OCI-M1 (cell line): ENCODE data around the gene IFNAR2.
A peak's percentile ranks its signal among the peaks of the same experiment; 100 is the strongest.
"Not testable (repeated sequence)": the region's sequence is repeated elsewhere in the genome, so short reads cannot be mapped to it uniquely, and the experiment has no call there.

ENCODE experiments used
- DNase-seq: peaks from one replicate; lab custom pipeline; 2025; lab: John Stamatoyannopoulos, UW

IFNAR2 gene

DNA sequence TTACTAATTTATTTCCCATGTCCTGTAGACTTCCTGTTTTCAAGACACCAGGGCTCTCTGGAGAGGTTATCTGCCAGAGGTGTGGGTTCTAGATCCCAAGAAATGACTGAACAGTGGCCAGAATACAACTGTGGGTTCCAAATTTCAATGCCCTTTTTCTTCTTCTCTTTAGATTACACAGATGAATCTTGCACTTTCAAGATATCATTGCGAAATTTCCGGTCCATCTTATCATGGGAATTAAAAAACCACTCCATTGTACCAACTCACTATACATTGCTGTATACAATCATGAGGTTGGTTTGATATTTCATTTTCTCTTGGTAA, 15.0 kb downstream of the IFNAR2 start:
- DNase-seq, result peak; percentile 84

DNA sequence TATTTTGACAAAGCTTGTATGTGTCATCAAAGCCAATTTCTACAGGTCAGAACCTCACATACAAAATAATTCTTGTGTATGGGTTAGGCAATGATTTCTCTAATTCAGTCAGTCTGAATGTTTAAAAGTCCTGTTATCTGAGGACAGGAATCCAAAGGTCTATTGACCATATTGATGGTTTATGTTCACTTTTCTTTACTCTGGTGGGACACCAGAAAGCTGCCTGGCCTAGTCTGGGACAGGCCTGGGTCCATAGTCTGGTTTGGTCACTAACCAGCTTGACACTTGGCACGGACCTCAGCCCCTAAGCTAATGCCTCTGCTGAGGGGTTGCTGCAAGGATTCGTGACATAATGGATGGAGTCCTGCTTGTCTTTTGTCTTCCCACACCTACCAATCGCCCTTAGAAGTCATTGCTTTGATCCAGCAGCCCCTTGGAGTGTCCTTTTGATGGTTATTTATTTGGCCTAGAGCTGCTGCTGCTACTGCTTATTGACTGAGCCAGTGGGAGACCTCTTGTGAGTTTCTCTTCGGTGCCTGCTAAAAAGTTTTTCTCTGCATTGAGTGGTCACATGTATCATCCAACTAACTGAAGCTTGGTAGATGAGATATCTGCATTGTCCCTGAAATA, 15.7 kb downstream of the IFNAR2 start:
- DNase-seq, result no peak

DNA sequence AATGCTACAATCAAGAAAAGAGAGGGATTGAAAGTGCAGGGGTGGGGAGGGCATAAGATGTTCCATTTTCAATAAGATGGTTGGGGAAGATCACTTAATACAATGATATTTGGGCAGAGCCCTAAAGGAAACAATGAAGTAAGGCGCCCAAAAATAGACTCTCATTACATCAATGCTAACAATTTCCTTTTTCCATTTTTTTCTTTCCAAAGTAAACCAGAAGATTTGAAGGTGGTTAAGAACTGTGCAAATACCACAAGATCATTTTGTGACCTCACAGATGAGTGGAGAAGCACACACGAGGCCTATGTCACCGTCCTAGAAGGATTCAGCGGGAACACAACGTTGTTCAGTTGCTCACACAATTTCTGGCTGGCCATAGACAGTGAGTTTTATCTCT, 16.8 kb downstream of the IFNAR2 start:
- DNase-seq, result no peak

DNA sequence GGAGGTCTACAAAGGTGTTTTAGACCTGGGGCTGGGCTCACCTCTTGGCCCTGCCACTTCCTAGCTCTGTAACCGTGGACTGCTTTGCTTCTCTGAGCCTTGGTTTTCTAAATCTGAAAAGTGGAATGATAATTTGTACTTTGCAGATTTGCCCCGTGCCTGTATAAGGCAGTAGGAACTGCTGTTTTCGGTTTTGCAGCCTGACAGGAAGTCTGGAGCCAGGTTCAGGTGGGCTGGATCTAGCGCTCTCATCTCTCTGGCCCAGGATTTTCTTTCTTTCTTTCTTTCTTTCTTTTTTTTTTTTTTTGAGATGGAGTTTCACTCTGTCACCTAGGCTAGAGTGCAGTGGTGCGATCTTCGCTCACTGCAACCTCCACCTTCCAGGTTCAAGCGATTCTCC, 17.2 kb downstream of the IFNAR2 start:
- DNase-seq, result no peak

DNA sequence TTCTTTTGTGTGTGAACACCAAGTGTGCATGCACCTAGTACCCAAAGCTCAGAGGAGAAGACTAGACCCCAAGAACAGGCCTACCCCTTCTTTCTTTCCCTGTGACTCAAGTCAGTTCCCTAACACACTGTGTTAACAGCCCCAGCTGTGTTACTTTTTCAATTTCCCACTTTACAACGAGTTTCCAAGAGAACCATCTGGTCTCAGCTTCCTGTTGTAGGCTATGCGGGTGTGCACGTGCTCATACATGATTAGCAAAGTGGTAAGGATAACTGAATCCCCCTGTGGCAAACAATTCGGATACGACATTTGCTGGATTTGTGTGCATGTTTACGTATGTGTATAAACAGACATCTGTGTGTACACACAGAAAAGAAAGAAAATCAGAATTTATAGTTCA, 17.9 kb downstream of the IFNAR2 start:
- DNase-seq, result no peak

DNA sequence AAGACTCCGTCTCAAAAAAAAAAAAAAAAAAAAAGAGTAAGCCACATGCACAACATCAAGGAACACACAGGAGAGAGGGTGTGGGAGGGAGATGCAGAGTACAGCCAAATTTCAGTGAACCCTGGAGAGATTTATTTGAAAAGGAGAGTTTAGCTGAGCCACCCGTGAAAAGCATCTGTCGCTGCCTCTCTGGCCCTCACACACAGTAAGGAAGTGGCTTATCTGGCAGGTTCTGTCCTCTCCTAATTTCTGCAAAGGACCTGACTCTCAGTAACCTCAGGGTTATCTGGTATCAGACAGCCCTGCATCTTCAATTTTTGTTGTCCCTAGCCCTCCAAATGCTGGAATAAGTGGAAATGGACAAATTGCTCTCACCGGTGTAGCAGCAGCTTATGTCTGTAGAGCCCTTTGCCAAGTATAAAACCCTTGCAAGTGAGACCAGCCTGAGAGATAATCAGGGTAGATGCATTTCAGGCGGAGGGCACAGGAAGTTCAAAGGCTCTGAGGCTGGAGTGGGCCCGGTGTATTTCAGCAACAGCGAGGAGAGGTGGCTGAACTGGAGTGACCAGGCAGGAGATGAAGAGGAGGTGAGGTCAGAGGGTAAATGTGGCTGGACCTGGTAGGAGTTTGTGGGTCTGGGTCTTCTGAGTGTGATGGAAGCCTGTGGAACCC, 19.7 kb downstream of the IFNAR2 start:
- DNase-seq, result no peak

DNA sequence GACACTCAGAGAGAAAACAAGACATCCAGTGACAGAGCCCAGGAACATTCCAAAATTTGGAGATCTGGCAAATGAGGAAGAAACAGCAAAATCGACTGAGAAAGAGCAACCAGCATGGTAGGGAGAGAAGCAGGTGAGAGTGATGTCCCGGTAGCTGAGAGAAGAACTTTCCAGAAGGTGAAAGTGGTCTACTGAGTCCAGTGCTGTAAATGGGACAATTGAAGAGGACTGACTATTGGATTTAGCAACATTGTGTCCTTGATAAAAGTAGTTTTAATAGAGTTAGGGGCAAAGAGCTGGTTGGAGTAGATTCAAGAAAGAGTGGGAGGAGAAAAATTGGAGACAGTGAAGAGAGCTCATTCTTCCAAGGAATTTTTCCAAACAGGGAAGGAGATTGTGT, 21.4 kb downstream of the IFNAR2 start:
- no peak for DNase-seq

DNA sequence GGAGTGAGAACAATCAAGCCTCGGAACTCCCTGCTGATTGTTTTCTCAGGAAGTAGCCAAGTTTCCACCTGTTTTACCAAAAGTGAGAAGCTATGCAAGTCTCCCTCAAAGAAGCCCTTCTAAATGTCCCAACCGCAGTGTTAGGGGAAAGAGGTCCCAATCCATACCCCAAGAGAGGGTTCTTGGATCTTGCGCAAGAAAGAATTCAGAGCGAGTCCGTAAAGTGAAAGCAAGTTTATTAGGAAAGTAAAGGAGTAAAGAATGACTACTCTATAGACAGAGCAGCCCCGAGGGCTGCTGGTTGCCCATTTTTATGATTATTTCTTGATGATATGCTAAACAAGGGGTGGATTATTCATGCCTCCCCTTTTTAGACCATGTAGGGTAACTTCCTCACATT, 23.6 kb downstream of the IFNAR2 start:
- not testable (repeated sequence) for DNase-seq

DNA sequence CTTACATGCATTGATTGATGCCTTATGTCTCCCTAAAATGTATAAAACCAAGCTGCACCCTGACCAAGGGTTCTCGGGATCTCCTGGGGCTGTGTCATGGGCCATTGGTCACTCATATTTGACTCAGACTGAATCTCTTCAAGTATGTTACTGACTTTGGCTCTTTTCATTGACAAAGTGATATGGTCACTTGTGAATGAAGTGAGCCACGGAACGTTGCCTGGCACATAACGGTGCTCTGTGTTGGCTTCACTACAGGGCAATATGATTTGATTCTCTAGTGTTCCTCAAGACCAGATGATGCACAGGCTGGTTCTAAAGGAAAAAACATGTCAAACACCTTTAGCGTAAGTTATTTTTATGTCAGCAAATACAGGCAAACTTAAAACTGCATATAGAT, 25.0 kb downstream of the IFNAR2 start:
- DNase-seq, result no peak

DNA sequence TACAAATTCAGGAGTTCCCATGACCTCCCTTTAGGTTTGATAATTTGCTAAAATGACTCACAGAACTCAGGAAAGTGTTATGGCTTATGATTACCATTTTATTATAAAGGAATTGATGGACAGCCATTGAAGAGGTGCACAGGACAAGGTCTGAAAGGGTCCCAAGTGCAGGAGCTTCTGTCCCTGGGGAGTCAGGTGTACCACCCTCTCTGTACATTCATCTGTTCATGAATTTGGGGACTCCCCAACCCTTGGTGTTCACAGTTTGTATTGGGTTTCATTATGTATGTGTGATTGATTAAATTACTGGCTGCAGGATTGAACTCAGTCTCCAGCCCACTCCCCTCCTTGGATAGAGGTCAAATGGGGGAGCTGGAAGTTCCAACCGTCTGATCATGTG, 25.7 kb downstream of the IFNAR2 start:
- no peak for DNase-seq

DNA sequence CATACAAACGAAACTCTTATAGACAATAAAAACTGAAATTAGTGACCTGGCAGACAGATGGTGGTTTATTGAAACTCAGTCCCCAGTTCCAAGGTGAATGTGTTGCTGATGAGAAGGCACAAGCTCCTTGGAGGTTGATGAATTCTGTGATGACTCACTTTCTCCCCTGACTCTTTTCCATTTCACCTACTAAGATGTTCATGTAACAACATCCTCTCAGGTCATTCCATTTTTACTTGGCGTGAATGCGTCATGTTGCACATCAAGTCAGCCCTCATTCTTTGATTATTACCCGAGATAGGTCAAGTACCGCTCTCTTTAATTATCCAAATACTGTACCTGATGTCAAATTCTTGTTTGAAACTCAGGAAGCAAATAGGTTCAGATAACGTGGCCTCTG, 26.3 kb downstream of the IFNAR2 start:
- DNase-seq, result no peak

DNA sequence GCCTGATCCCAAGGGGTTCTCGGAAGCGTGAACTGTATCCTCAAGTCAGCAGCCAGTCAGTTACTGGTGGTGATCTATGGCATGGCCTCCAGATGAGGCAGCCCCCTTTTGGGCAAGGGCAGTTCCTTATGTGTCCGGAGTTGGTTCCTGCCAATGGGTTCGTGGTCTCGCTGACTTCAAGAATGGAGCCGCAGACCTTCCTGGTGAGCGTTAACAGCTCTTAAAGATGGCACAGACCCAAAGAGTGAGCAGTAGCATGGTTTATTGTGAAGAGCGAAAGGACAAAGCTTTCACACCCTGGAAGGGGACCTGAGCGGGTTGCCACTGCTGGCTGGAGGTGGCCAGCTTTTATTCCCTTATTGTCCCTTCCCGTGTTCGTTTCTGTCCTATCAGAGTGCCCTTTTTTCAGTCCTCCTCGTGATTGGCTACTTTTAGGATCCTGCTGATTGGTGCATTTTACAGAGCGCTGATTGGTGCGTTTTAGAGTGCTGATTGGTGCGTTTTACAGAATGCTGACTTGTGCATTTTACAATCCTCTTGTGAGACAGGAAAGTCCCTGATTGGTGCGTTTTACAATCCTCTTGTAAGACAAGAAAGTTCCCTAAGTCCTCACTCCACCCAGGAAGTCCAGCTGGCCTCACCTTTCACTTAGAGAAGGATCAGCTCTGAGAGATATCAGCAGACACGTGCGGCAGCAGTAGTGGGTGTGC, 27.5 kb downstream of the IFNAR2 start:
- DNase-seq, result no peak

DNA sequence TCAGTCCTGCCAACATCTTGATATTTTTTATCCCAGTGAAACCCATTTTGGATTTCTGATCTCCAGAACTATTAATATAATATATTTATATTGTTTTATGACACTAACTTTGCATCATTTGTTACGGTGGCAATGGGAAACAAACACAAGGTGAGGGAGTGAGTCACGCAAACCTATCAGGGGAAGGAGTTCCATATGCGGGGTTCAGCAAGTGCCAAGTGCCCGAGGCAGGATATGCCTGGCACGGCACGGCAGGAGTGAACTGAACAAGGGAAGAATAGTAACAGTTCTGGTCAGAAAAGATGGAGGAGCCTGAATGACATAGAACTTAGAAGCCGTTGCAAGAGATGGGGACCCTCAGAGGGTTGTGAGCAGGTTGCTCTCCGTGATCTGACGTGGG, 28.7 kb downstream of the IFNAR2 start:
- DNase-seq, result no peak

DNA sequence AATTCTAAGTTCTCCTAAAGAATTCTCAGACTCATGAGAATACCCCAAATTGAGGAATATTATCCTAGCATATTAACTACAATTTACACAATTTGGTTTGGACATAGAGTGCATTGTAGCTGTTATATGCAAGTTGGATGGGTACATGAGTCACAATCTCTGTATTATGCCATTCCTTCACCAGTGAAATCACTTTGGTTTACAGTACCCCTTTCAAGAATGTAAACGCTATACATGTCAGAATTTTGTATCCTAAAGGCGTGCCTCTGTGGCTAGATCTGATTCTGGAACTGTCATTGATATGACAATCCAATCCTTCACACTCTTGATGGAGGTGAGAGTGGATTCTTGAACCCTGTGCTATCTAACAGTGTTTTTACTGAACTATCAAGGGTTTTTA, 29.7 kb downstream of the IFNAR2 start:
- DNase-seq, result no peak

DNA sequence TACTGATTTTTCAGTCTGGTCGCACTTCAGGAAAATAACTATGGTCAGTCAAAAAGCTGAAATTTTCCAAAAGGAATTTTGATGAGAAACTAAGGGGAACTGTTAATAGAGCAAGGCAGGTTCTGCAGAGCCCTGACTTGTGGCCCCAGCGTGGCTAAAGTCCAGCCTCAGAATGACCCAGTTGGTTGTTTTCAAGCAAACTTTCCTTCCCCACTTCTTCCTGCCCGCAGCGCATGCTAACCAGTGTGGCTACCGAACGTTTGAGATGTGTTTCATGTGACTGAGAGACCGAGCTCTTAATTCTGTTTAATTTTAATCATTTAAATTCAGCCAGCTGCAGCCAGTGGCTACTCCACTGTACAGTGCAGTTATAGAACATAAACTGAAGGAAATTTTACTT, 30.3 kb downstream of the IFNAR2 start:
- no peak for DNase-seq

DNA sequence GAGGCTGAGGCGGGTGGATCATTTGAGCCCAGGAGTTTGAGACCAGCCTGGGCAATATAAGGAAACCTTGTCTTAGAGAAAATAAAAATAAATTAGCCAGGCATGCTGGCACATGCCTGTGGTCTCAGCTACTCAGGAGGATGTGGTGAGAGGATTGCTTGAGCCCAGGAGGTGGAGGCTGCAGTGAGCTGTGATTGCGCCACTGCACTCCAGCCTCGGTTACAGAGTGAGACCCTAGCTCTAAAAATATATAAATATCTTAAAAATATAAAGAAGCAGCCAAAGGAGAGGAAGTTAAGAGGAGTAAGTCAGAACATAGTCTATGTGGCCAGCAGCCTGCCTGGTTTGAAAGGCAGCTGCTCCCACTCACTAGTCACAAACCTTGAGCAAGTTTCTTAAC, 31.9 kb downstream of the IFNAR2 start:
- DNase-seq, result no peak

DNA sequence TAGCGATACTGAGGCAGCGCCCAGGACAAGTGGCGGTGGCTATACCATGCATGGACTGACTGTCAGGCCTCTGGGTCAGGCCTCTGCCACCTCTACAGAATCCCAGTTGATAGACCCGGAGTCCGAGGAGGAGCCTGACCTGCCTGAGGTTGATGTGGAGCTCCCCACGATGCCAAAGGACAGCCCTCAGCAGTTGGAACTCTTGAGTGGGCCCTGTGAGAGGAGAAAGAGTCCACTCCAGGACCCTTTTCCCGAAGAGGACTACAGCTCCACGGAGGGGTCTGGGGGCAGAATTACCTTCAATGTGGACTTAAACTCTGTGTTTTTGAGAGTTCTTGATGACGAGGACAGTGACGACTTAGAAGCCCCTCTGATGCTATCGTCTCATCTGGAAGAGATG, 33.2 kb downstream of the IFNAR2 start:
- no peak for DNase-seq

DNA sequence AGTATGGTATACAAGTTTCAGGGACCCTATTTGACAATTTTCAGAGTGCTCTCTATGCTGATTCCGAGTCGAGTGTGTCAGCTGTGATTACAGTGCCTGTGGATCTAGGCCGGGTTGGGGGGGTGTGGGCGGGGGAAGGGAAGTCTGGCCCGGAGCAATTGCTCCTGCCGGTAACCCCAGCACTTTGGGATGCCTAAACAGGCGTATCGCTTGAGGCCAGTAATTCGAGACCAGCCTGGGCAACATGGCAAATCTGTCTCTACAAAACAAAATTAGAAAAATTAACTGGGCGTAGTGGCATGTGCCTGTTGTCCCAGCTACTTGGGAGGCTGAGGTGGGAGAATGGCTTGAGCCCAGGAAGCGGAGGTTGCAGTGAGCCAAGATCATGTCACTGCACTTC, 34.8 kb downstream of the IFNAR2 start:
- no peak for DNase-seq

DNA sequence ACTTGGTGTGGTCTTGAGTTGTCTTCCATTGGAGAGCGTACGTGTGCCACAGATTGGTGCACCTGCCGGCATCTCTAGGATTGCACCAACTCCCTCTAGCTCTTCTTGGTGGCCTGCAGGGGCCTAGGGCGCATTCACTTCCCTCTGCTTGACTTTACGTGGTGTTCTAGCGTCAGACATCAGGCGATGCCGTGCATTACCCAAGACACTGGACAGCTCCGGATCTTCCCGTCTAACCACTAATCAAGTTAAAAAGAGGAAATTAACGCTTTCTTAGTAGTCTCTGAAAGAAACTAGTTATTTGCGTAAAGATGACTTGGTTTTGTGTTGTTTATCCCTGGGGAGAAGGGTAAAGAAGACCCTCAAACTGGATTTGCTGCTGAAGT, 35.9 kb downstream of the IFNAR2 start:
- DNase-seq, result peak; percentile 96

DNA sequence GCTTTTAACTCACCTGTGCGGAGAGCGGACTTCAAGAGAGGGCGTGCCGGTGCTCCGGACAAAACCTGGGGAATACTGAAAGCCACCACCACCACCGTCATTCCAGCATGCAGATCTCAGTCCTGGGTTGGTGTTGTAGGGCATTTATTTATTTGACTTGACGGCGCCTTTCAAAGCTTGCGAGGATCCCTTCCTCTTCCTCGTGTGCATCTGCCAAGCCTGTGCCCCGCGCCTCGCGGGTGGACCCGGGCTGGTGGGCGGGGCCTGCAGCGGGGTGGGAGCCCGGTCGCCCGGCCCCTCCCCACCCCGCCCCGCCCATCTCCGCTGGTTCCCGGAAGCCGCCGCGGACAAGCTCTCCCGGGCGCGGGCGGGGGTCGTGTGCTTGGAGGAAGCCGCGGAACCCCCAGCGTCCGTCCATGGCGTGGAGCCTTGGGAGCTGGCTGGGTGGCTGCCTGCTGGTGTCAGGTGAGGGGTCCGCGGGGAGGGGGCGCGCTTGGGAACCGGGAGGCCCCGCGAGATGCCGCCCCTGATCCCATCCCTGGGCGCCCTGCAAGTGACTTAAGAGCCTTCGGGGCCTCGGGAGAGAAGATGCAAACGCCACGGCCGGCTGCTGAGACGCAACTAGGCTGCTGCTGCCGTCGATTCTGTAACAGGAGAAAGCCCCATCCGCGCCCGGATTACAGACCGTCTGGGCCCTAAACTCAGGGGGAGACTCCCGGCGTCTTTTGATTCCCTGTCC, 36.5 kb downstream of the IFNAR2 start, which contains the start of gene IL10RB:
IL10RB (plus strand) TSS at position 318 of the 739 bp plus-strand sequence; CDS start at position 417, 99 bp downstream.
- peak; percentile 88 for DNase-seq

DNA sequence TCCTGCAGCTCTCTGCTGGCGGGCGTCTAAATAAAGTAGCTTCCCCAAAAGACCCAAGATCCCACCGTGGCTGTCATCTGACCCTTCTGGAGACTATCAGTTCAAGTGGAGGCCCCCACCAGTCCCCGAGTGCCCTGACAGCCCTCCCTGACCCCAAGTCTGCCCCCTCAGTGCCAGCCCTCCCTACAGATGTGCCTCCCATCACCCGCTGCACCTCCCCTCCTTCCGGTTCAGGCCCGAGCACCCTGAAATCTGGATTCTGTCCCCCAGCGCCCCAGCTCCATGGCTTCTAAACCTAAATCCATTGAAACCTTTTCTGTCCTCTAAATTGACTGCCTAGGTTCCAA, 37.0 kb downstream of the IFNAR2 start:
- DNase-seq, result no peak

DNA sequence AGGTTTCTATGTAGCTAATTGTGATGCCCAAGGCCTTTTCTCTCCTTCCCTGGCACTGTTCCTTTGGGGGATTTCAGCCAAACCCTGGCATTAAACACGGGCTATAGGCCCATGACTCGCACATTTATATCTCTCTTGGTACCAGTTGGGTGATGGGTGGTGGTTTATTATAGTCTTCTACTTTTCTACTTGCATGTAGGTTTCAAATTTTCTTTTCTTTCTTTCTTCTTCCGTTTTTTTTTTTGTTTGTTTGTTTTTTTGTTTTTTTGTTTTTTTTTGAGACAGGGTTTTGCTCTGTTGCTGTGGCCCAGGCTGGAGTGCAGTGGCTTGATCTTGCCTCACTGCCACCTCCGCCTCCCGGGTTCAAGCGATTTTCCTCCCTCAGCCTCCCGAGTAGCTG, 37.5 kb downstream of the IFNAR2 start:
- peak; percentile 42 for DNase-seq

DNA sequence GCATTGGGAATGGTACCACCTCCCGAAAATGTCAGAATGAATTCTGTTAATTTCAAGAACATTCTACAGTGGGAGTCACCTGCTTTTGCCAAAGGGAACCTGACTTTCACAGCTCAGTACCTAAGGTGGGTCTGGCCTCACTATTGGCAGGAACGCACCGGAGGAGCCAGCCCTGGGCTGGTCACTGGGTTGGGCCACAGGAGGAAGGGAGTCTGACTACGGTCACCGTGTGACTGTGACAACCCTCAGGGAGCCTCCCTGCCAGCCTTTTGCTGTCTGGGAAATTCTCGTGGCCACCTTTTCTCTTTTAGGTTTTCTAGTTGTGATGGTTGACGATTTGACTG, 38.6 kb downstream of the IFNAR2 start:
- DNase-seq, result no peak
